ENCODE results near the gene LGALS12. TPM values are rescaled to one million over a fixed set of nuclear protein-coding genes. Genes with fewer than 3 reads are reported as not detected.

Gene LGALS12
- polyA plus RNA-seq, 3 donors: 6.8 to 16.3 (median 13.5) TPM

GRCh38 chr11:63462137-63462536 lies 43.7 kb upstream of the LGALS12 start:
- no peak for TF ChIP-seq CTCF (IDR thresholded peaks at IDR 0.05)
- Histone ChIP-seq H3K27ac (ENCODE audit: low read depth in 1 of 2, low read length in 2 of 2) (no peak overlapping the region), H4K20me1 (ENCODE audit: insufficient read depth, low read length) (no peaks in the 10 kb centered on the region), H3K27me3 (ENCODE audit: control insufficient read depth in 2 of 2, insufficient read depth in 2 of 2, low read length in 2 of 2) (peaks cover 0 to 4% of the 10 kb centered on the region in 2 donors), H3K4me3 (replicated peaks in 1 of 3; ENCODE audit: low read depth in 2 of 3, low read length in 3 of 3) (no peak overlapping the region), H3K9me3 (replicated peaks in 1 of 2; ENCODE audit: control insufficient read depth in 1 of 2, insufficient read depth in 1 of 2, low read length in 2 of 2) (no peaks in the 10 kb centered on the region), H3K9ac (ENCODE audit: insufficient read depth, low read length, poor library complexity, severe bottlenecking) (no peak overlapping the region), H3K79me2 (ENCODE audit: insufficient read depth, low read length) (no peaks in the 10 kb centered on the region), H3K36me3 (replicated peaks in 1 of 2; ENCODE audit: control insufficient read depth in 1 of 2, insufficient read depth in 2 of 2, low read length in 2 of 2) (no peaks in the 10 kb centered on the region), H3K4me2 (replicated peaks; ENCODE audit: extremely low read depth, low read length, poor library complexity, severe bottlenecking) (no peak overlapping the region), H3K4me1 (ENCODE audit: control insufficient read depth in 1 of 2, insufficient read depth in 2 of 2, low read length in 2 of 2) (no peaks in the 10 kb centered on the region), H2AFZ (ENCODE audit: insufficient read depth, low read depth, low read length, poor library complexity, severe bottlenecking) (no peak overlapping the region)
- DNase-seq: peak; percentile 34 to 49 (median 38)
- intact Hi-C loops (cut with micrococcal nuclease): no loop called here
- Mint-ChIP-seq H3K36me3 (no peaks in the 10 kb centered on the region), H3K27me3 (ENCODE audit: low read depth in 3 of 3) (peaks cover 0 to 15% (median 4%) of the 10 kb centered on the region in 3 donors), H3K9me3 (peaks cover 0 to 1% (median 0%) of the 10 kb centered on the region in 7 donors), H3K27ac (peak overlapping the region in 2 of 7 donors; percentile 34 to 40), H3K4me1 (peaks cover 6% of the 10 kb centered on the region), H3K4me3 (no peak overlapping the region)

- Histone ChIP-seq H3K4me3 (replicated peaks in 1 of 3; ENCODE audit: low read depth in 2 of 3, low read length in 3 of 3) (no peak overlapping the region), H3K4me2 (replicated peaks; ENCODE audit: extremely low read depth, low read length, poor library complexity, severe bottlenecking) (no peak overlapping the region), H3K4me1 (ENCODE audit: control insufficient read depth in 1 of 2, insufficient read depth in 2 of 2, low read length in 2 of 2) (no peaks in the 10 kb centered on the region), H4K20me1 (ENCODE audit: insufficient read depth, low read length) (no peaks in the 10 kb centered on the region), H3K36me3 (replicated peaks in 1 of 2; ENCODE audit: control insufficient read depth in 1 of 2, insufficient read depth in 2 of 2, low read length in 2 of 2) (no peaks in the 10 kb centered on the region), H3K27ac (ENCODE audit: low read depth in 1 of 2, low read length in 2 of 2) (no peak overlapping the region), H2AFZ (ENCODE audit: insufficient read depth, low read depth, low read length, poor library complexity, severe bottlenecking) (no peak overlapping the region), H3K9ac (ENCODE audit: insufficient read depth, low read length, poor library complexity, severe bottlenecking) (no peak overlapping the region), H3K79me2 (ENCODE audit: insufficient read depth, low read length) (no peaks in the 10 kb centered on the region), H3K9me3 (replicated peaks in 1 of 2; ENCODE audit: control insufficient read depth in 1 of 2, insufficient read depth in 1 of 2, low read length in 2 of 2) (peaks cover 4 to 6% of the 10 kb centered on the region in 2 donors), H3K27me3 (ENCODE audit: control insufficient read depth in 2 of 2, insufficient read depth in 2 of 2, low read length in 2 of 2) (peaks cover 0 to 6% of the 10 kb centered on the region in 2 donors)
- Mint-ChIP-seq H3K27ac (no peak overlapping the region), H3K4me3 (no peak overlapping the region), H3K27me3 (ENCODE audit: low read depth in 3 of 3) (peaks cover 4 to 16% (median 7%) of the 10 kb centered on the region in 3 donors), H3K9me3 (peaks cover 0 to 19% (median 12%) of the 10 kb centered on the region in 7 donors), H3K36me3 (no peaks in the 10 kb centered on the region), H3K4me1 (no peaks in the 10 kb centered on the region)
- intact Hi-C loops (cut with micrococcal nuclease): loop anchor here in 1 of 2 donors (10.0 kb wide), 1 partner anchor 264 kb away; no protein-coding TSS in a partner anchor
- no peak for TF ChIP-seq CTCF (IDR thresholded peaks at IDR 0.05)
- no CpG with 5 or more reads among the region's 3 CpGs for WGBS (ENCODE audit: insufficient coverage)
- DNase-seq: no peak
These were observed 35.6 kb upstream of the LGALS12 start for GRCh38 chr11:63470311-63470710.

All from CD14-positive monocyte (primary cell).